GM12878 (cell line): ENCODE data around the gene ANTXR1. TPM values are rescaled to one million over a fixed set of nuclear protein-coding genes. Genes with fewer than 3 reads are reported as not detected.
A peak's percentile ranks its signal among the peaks of the same experiment; 100 is the strongest.

Experiments
- ATAC-seq: fragments of 200-7000 bp; cut with Tn5 transposase; 3 replicates; pipeline ENCODE4 v1.9.1; 2020; ENCODE audit warnings: mild to moderate bottlenecking, moderate library complexity
- BruUV-seq: library from RNA; stranded (reverse); fragments of 400-500 nt; replicated peaks from 2 replicates; lab custom pipeline; 2021; lab: Mats Ljungman, UMichigan
- CTCF ChIA-PET: fragments of 300-600 bp; sonication (Branson Sonifier 250); formaldehyde crosslinking; extraction: SDS; loops from one replicate; lab custom pipeline; 2021; ENCODE audit warnings: inconsistent platforms; lab: Yijun Ruan, JAX
- POLR2A ChIA-PET: fragments of 350-600 bp; formaldehyde crosslinking; extraction: SDS; loops from one replicate; lab custom pipeline; 2021; ENCODE audit warnings: inconsistent platforms; lab: Charles Lee
- RAD21 ChIA-PET: fragments of 300-600 bp; sonication (Branson Sonifier 250); formaldehyde crosslinking; loops from one replicate; lab custom pipeline; 2023; ENCODE audit warnings: antibody characterized with exemption; ENCODE audit not compliant: unreplicated experiment; lab: Charles Lee
- SMC1A ChIA-PET: fragments of 300-600 bp; sonication (Branson Sonifier 250); formaldehyde crosslinking; loops from one replicate; lab custom pipeline; 2023; ENCODE audit not compliant: unreplicated experiment, uncharacterized antibody; lab: Charles Lee
- DNase-seq: peaks from one replicate; pipeline ENCODE4 v3.0.0-alpha.2; 2011; ENCODE audit warnings: low read depth, low spot score
- FAIRE-seq: peaks from 3 replicates; lab custom pipeline; 2011; peaks lifted over from hg19 to GRCh38; lab: Jason Lieb, UNC
- H2AFZ ChIP-seq: 2 replicates; pipeline ENCODE4 v1.6.0; 2011; ENCODE audit warnings: low read depth, low read length, control low read depth; ENCODE audit not compliant: control insufficient read depth
- H3K27ac ChIP-seq: 2 replicates; pipeline ENCODE4 v1.5.1; 2011; ENCODE audit warnings: control low read depth; ENCODE audit not compliant: control insufficient read depth, insufficient read depth
- H3K27me3 ChIP-seq, 2 experiments: replicated peaks in 1 of 2; 2 replicates each; pipeline versions ENCODE4 v1.6.0 to v1.6.1; 2011; ENCODE audit warnings: low read length in 1 of 2; ENCODE audit not compliant: control insufficient read depth in 2 of 2, insufficient read depth in 2 of 2
- H3K36me3 ChIP-seq, 2 experiments: 2 replicates each; pipeline ENCODE4 v1.5.1; 2011; ENCODE audit warnings: low read length in 1 of 2; ENCODE audit not compliant: control insufficient read depth in 2 of 2, insufficient read depth in 2 of 2
- H3K4me1 ChIP-seq: 2 replicates; pipeline ENCODE4 v1.6.1; 2011; ENCODE audit warnings: mild to moderate bottlenecking, low read length, moderate library complexity, mixed read lengths; ENCODE audit not compliant: control insufficient read depth, insufficient read depth
- H3K4me2 ChIP-seq: 2 replicates; pipeline ENCODE4 v1.6.0; 2011; ENCODE audit warnings: control low read depth; ENCODE audit not compliant: control insufficient read depth, insufficient read depth
- H3K4me3 ChIP-seq: fragments of 200-600 bp; sonication (generic); 2 replicates; pipeline ENCODE4 v1.5.1; 2016
- H3K79me2 ChIP-seq: 2 replicates; pipeline ENCODE4 v1.6.0; 2011; ENCODE audit warnings: low read length; ENCODE audit not compliant: control insufficient read depth, insufficient read depth
- H3K9ac ChIP-seq: 2 replicates; pipeline ENCODE4 v1.8.0; 2011; ENCODE audit warnings: low read length, control low read depth, mixed read lengths; ENCODE audit not compliant: control insufficient read depth, insufficient read depth
- H3K9me3 ChIP-seq: replicated peaks from 3 replicates; pipeline ENCODE4 v1.5.1; 2011; ENCODE audit warnings: mild to moderate bottlenecking, low read length; ENCODE audit not compliant: control insufficient read depth, insufficient read depth
- H4K20me1 ChIP-seq: 2 replicates; pipeline ENCODE4 v1.6.0; 2011; ENCODE audit not compliant: control insufficient read depth, insufficient read depth
- ATF3 ChIP-seq: IDR thresholded peaks from 2 replicates; pipeline ENCODE4 v1.6.1; 2011; ENCODE audit warnings: low read depth, mild to moderate bottlenecking, low read length, moderate library complexity, borderline replicate concordance; ENCODE audit errors: extremely low read depth
- CHD4 ChIP-seq: fragments of 200-600 bp; sonication (generic); IDR thresholded peaks from 2 replicates; pipeline ENCODE4 v1.6.1; 2016; ENCODE audit warnings: mild to moderate bottlenecking
- CREM ChIP-seq: IDR thresholded peaks from 2 replicates; pipeline ENCODE4 v1.6.1; 2014; ENCODE audit warnings: antibody characterized with exemption, low read depth
- E4F1 ChIP-seq: fragments of 450-650 bp; IDR thresholded peaks from 2 replicates; pipeline ENCODE4 v1.6.1; 2018; ENCODE audit warnings: borderline replicate concordance, mild to moderate bottlenecking; ENCODE audit not compliant: partially characterized antibody
- IRF5 ChIP-seq: fragments of 450-650 bp; IDR thresholded peaks from 2 replicates; pipeline ENCODE4 v1.6.1; 2017; ENCODE audit warnings: borderline replicate concordance
- MTA2 ChIP-seq: fragments of 450-650 bp; IDR thresholded peaks from 2 replicates; pipeline ENCODE4 v1.6.1; 2016; ENCODE audit warnings: low read depth, mild to moderate bottlenecking, moderate library complexity
- MYC ChIP-seq: IDR thresholded peaks from 2 replicates; pipeline ENCODE4 v1.6.1; 2011; ENCODE audit warnings: mild to moderate bottlenecking, low read length, moderate library complexity, inconsistent platforms; ENCODE audit not compliant: insufficient read depth, insufficient replicate concordance, insufficient read length, severe bottlenecking
- NFYA ChIP-seq: IDR thresholded peaks from 2 replicates; pipeline ENCODE4 v1.6.1; 2011; ENCODE audit warnings: low read depth, mild to moderate bottlenecking, low read length, improper control_type of control experiment, borderline replicate concordance
- PAX8 ChIP-seq: fragments of 450-650 bp; IDR thresholded peaks from 2 replicates; pipeline ENCODE4 v1.6.1; 2017; ENCODE audit warnings: mild to moderate bottlenecking, moderate library complexity
- RAD21 ChIP-seq: IDR thresholded peaks from 2 replicates; pipeline ENCODE4 v1.6.1; 2011; ENCODE audit warnings: mild to moderate bottlenecking, low read depth, low read length, moderate library complexity; ENCODE audit not compliant: insufficient read depth
- SIX5 ChIP-seq: IDR thresholded peaks from 2 replicates; pipeline ENCODE4 v1.6.1; 2011; ENCODE audit warnings: mild to moderate bottlenecking, low read depth, low read length, moderate library complexity; ENCODE audit not compliant: severe bottlenecking
- SP1 ChIP-seq: IDR thresholded peaks from one replicate; pipeline ENCODE4 v1.6.1; 2011; ENCODE audit warnings: low read depth, low read length
- SREBF1 ChIP-seq: IDR thresholded peaks from 2 replicates; pipeline ENCODE4 v1.6.1; 2012; ENCODE audit warnings: mild to moderate bottlenecking, low read length
- TARDBP ChIP-seq: IDR thresholded peaks from 2 replicates; pipeline ENCODE4 v1.6.1; 2016; ENCODE audit warnings: borderline replicate concordance
- YBX1 ChIP-seq: fragments of 450-650 bp; IDR thresholded peaks from 2 replicates; pipeline ENCODE4 v1.6.1; 2016; ENCODE audit warnings: antibody characterized with exemption
- ZBTB33 ChIP-seq: fragments of 450-650 bp; IDR thresholded peaks from 2 replicates; pipeline ENCODE4 v1.6.1; 2017; ENCODE audit warnings: mild to moderate bottlenecking
- ZNF622 ChIP-seq: fragments of 450-650 bp; IDR thresholded peaks from 2 replicates; pipeline ENCODE4 v1.6.1; 2017; ENCODE audit warnings: mild to moderate bottlenecking, inconsistent platforms
- WGBS: methylation state at CpG from one replicate; pipeline ENCODE4 v1.1.6; 2016; ENCODE audit warnings: low lambda C conversion rate; ENCODE audit not compliant: insufficient replicate concordance, insufficient coverage; ENCODE audit errors: missing lambda C conversion rate; 5-methylcytosine and 5-hydroxymethylcytosine counted together
- in situ Hi-C: fragments of 300-500 bp; cut with MboI; formaldehyde crosslinking; loops from 9 replicates; pipeline ENCODE4 v1.14.3; 2018; ENCODE audit warnings: mixed read lengths
- intact Hi-C: fragments of 100-400 bp; cut with micrococcal nuclease; formaldehyde crosslinking; loops from one replicate; pipeline ENCODE4 v1.14.2; 2022; ENCODE audit not compliant: unreplicated experiment
- polyA plus RNA-seq, 11 experiments: library from polyadenylated mRNA; depleted of rRNA in 4 of 11; unstranded in 6 of 11; stranded (reverse) in 5 of 11; fragments of >200 nt; fragmentation: Nextera tagmentation in 4 of 11; fragmentation: Illumina TruSeq in 1 of 11; extraction: Ambion mirVana in 4 of 11; extraction: Trizol in 1 of 11; gene quantifications; 1 replicate in 1 of 11; 2 replicates in 10 of 11; pipeline versions ENCODE4 v1.2.1 to v1.2.3, GENCODE V29; 2011 to 2016; ENCODE audit warnings: inconsistent platforms in 2 of 11, missing spikeins in 2 of 11, low read depth in 1 of 11
- total RNA-seq, 4 experiments: library from RNA; depleted of rRNA in 3 of 4; stranded (reverse); fragments of >200 nt in 3 of 4; fragmentation: Illumina TruSeq in 1 of 4; extraction: Trizol in 1 of 4; gene quantifications; 2 replicates each; pipeline versions ENCODE4 v1.2.1 to v1.2.3, GENCODE V29; 2013 to 2021

ANTXR1 gene
- total and polyA plus RNA-seq, 10 of the 15 experiments (the other 5 are each of a cell fraction or from before 2014, with no cell fraction given): 0.09 to 0.26 TPM; not detected in 8

- ChIA-PET POLR2A (no interaction called here), SMC1A (no interaction called here), CTCF (no interaction called here), RAD21 (no interaction called here)
- Histone ChIP-seq H3K9me3 (no peaks in the 10 kb centered on the region), H4K20me1 (no peaks in the 10 kb centered on the region), H3K79me2 (no peaks in the 10 kb centered on the region), H3K36me3 (no peaks in the 10 kb centered on the region), H3K27me3 (0 out of 4 replicates have a peak, but pooled peaks cover 0 to 2% of the 10 kb centered on the region in 2 experiments), H3K27ac (no peak overlapping the region), H3K9ac (no peak overlapping the region), H3K4me3 (no peak overlapping the region), H2AFZ (no peak overlapping the region), H3K4me1 (no peaks in the 10 kb centered on the region), H3K4me2 (no peak overlapping the region)
- BruUV-seq: no TSS peak
- in situ Hi-C loops: no loop called here
- WGBS: 39% methylated on average over 9 of the region's 9 CpGs
- intact Hi-C loops: no loop called here
- FAIRE-seq (no peak), DNase-seq (no peak), ATAC-seq (0 out of 3 replicates have a peak, but pooled peaks have one; percentile 18)
- no peak for TF ChIP-seq TARDBP
- TF ChIP-seq ZNF622: no peak
- TF ChIP-seq MYC: no peak
- no peak for TF ChIP-seq ATF3
- TF ChIP-seq CREM: no peak
- TF ChIP-seq SP1: no peak
- TF ChIP-seq ZBTB33: no peak
- TF ChIP-seq IRF5: no peak
- TF ChIP-seq CHD4: no peak
- TF ChIP-seq E4F1: no peak
- no peak for TF ChIP-seq SREBF1
- no peak for TF ChIP-seq NFYA
- TF ChIP-seq PAX8: no peak
- TF ChIP-seq MTA2: no peak
- TF ChIP-seq SIX5: no peak
- TF ChIP-seq YBX1: no peak
- TF ChIP-seq RAD21: no peak
Measured at GRCh38 chr2:69272803-69273471, 260.0 kb downstream of the ANTXR1 start.
